Midbrain (tissue), 1 donor: ENCODE measurements around the gene PHRF1.

Source experiments
- DNase-seq: peaks from one replicate; lab custom pipeline; 2025; lab: John Stamatoyannopoulos, UW

The PHRF1 gene, protein sequence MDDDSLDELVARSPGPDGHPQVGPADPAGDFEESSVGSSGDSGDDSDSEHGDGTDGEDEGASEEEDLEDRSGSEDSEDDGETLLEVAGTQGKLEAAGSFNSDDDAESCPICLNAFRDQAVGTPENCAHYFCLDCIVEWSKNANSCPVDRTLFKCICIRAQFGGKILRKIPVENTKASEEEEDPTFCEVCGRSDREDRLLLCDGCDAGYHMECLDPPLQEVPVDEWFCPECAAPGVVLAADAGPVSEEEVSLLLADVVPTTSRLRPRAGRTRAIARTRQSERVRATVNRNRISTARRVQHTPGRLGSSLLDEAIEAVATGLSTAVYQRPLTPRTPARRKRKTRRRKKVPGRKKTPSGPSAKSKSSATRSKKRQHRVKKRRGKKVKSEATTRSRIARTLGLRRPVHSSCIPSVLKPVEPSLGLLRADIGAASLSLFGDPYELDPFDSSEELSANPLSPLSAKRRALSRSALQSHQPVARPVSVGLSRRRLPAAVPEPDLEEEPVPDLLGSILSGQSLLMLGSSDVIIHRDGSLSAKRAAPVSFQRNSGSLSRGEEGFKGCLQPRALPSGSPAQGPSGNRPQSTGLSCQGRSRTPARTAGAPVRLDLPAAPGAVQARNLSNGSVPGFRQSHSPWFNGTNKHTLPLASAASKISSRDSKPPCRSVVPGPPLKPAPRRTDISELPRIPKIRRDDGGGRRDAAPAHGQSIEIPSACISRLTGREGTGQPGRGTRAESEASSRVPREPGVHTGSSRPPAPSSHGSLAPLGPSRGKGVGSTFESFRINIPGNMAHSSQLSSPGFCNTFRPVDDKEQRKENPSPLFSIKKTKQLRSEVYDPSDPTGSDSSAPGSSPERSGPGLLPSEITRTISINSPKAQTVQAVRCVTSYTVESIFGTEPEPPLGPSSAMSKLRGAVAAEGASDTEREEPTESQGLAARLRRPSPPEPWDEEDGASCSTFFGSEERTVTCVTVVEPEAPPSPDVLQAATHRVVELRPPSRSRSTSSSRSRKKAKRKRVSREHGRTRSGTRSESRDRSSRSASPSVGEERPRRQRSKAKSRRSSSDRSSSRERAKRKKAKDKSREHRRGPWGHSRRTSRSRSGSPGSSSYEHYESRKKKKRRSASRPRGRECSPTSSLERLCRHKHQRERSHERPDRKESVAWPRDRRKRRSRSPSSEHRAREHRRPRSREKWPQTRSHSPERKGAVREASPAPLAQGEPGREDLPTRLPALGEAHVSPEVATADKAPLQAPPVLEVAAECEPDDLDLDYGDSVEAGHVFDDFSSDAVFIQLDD (N-terminal part only)

DNA sequence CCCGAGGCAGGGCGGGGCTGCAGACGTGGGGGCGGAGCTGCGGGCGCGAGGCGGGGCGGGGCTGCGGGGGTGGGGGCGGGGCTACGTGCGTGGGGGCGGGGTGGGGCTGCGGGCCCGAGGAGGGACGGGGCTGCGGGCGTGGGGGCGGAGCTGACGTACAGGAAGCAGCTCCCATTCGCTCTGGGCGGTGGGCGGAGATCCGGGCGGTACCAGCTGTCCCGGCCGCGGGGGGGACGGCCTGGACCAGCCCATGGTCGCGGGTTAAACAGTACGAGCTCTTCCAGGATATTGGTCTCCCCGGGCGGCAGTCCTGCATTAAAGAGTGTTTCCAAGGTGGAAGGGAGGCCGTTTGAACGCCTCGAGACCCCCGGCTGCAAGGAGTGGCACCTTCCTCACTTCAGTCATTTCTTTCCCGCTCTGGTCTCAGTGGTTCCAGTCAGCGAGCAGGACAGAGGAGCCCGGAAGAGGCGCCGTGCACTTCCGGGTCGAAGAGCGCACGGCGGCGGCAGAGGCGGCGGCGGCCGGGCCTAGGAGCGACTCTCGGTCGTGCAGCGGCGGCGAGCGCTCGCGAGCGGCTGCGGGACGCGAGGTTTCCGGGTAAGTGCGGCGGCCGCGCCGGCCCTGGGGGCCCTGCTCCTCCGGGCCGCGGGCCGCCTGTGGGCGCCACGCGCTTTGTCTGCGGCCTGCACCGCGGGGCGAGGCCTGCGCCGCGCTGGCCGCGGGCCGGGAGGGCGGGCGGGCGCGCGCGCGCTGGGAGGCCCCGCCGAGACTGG is at the start of gene PHRF1:
PHRF1 (plus strand) TSS at position 475 of the 773 bp plus-strand sequence. CDS start 5,043 bp downstream, outside the sequence.
- DNase-seq, result peak; percentile 98

DNA sequence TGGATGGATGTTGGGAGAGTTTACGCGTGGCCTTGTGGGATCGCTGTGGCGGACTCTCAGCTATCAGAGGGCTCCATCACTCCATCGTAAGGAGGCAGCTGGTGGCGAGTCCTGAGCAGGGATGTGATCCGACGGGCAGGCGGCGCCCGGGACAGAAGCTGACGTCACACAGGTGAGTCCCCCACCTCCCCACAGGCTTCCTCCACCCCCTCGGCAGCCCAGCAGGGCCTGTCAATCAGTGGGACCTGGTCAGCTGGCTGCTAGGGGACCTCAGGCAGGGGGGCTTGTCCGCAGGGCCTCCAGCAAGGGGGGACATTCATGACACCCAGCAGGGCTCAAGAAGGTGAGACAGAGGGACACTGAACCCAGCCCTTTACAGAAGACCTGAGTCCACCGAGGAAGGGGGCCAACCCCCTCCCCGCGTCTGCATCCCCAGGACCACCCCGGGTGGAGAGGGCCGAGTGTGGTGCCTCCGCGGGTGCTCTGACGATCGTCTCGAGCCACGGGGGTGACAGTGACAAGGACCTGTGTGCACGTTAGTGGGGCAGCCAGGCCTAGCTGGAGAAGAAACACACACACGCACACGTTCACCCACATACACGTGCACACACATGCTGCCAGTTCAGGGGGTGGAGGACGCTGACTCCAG is 48.0 kb upstream of the PHRF1 start:
- no peak for DNase-seq

DNA sequence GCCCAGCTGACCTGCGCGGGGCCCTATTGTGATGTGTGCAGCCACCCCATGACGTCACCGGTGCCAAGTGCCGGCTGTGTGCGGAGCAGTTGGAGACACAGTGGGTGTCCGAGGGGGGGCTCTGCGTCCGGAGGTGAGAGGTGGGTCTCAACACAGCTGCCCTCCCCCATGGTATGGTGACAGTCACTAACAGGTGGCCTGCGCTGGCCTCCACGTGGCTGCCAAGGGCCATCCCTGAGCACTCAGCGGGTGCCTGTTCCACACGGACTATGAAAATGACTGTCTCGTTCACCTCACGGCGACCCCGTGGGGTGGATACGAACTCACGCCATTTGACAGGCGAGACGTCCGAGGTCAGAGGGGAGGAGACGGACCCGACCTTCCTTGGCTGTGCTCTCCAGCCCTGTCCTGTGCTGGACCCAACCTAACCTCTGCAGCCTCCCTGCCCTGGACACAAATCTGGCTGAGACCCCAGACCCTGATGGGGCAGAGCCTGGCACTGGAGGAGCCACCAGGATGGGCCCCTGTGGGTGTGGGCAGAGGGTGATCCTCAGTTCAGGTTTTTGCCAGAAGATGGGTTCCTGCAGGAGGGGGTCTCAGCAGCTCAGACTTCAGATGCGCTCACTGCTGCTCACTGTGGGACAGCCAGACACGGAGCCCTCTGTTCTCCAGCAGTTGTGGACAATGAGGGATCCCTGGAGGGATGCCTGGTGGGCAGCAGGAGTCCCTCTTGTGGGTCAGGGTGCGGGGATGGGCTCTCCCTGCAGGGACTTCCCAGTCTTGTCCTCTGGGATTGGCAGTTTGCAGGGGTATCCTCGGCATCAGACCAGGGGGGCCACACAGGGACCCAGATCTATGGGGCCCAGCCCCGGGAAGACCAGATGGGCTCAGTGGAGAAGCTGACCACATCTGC is 47.2 kb upstream of the PHRF1 start:
- no peak for DNase-seq

DNA sequence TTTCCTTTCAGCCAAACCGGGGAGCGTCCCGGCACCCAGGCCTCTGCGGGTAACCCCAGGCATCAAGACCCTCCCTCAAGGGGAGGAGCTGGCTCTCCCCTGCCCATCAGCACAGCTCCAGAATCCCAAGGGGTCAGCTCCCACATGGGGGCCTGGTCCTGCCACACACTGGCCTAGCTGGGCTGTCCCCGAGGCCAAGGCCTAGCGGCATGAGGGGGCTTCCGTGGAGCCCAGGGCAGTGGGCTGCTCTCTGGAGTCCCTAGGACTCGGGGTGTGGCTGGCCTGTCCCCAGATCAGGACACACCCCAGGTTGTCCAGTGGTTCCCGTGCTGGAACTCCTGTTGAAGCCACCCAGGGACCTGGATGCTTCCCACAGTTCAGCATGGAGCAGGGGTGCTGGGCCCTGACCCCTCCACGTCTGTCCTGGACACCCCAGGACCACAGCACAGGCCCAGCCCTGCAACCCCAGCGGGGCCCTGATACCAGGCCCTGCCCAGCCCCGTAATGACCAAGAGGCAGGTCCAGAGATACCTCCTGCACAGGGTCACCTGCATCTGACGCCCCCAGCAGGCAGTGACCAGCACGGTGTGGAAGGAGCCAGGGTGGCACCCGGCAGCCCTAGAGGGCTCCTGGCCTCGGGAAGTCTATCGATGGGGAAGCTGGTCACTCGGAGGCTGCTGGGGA is 46.4 kb upstream of the PHRF1 start:
- DNase-seq, result no peak

DNA sequence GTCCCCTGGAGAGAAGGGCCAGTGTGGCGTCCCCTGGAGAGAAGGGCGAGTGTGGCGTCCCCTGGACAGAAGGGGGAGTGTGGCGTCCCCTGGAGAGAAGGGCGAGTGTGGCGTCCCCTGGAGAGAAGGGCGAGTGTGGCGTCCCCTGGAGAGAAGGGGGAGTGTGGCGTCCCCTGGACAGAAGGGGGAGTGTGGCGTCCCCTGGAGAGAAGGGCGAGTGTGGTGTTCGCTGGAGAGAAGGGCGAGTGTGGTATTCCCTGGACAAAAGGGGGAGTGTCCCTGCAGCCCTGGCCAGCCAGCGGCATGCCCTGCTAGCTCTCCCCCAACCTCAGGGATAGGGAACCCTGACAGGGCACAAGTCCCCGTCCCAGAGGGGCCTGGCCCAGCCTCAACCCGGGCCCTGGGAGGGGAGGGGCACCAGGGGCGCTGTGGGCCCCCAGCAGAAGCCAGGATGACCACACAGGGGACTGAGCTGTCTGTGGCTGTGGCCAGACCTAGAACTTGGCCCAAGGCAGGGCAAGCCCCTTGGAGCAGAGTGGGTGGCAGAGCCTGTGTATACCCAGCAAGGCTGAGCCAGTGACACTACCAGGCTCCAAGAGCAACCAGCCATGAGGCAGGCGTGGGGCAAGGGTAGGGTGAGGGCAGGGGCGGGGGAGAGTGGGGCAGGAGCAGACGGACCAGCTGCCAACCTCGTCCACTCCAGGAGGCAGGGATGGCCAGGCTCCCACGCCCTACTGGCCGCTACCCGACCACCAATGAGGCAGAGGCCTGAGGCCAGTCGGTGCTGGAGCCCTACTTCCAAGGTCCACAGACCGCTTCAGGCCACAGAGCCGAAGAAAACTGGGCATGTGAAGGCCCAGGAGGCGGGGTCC is 45.1 kb upstream of the PHRF1 start:
- no peak for DNase-seq

DNA sequence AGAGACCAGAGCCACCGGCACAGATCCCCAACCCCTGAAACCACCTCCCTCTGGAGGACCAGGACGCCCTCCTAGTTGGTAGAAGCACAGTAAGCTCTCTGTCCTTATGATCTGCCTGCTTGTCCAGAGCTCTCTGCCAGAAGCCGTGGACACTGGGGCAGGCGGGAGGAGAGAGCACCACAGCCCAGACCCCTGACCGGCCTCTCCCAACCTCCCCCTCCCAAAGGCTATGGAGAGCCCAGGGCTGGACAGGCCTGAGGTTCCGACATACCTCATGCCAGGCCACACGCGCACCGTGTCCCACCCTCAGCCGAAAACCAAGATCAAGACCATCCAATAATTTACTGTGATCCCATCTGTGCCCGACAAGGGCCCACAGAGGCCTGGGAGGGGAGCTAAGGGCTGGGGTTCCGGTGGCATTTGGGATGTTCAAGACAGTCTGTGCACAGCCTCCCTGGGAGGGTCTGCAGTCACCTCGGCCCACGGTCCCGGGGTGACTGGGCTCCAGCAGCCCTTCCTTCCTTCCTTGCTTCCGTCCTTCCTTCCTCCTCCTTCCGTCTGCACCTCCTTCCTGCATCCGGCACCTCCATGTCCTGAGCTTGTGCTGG is 44.2 kb upstream of the PHRF1 start:
- DNase-seq, result no peak

DNA sequence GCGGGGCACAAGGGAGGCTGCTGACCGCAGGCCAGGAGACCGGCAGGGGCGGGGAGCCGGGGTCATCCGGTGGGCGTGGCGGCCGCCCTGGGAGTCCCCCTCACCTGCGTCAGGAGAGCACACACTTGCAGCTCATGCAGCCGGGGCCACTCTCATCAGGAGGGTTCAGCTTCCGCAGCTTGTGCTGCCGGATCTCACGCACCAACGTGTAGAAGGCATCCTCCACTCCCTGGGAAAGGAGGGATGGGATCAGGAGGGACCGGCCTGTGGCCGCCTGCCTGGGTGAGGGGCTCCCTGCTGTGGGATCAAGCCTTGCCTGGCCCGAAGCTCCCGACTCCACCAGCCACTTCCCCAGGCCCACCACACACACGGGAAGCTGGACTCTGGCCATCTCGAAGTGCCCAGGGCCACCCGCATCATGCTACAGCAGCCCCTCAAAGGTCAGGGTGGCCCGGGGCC is 43.7 kb upstream of the PHRF1 start:
- DNase-seq, result no peak

DNA sequence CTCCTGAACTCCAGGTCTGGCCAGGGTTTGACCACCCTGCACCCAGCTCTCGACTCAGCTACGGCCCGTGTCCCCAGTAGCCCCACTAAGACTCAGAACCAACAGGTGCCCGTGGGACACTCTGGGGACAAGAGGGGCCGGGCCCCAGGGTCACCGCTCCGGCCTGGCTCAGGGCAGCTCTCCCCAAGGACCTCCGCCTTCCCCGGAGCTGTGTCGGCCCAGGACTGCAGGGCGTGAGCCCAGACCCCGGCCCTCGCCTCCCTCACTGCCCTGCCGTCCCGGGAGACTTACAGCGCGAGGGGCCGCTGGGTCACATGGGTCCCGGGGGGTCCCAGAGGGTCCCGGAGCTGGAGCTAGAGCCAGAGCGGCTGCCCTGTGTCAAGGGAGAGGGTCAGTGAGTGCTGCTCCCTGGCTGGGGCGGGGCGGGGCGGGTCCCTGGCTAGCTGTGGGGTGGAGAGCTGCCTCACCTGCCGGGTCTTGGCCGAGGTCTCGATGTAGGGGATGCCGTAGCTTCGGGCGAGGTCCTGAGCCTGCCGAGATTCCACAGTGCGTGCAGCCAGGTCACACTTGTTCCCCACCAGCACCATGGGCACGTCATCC is 43.2 kb upstream of the PHRF1 start:
- no peak for DNase-seq

DNA sequence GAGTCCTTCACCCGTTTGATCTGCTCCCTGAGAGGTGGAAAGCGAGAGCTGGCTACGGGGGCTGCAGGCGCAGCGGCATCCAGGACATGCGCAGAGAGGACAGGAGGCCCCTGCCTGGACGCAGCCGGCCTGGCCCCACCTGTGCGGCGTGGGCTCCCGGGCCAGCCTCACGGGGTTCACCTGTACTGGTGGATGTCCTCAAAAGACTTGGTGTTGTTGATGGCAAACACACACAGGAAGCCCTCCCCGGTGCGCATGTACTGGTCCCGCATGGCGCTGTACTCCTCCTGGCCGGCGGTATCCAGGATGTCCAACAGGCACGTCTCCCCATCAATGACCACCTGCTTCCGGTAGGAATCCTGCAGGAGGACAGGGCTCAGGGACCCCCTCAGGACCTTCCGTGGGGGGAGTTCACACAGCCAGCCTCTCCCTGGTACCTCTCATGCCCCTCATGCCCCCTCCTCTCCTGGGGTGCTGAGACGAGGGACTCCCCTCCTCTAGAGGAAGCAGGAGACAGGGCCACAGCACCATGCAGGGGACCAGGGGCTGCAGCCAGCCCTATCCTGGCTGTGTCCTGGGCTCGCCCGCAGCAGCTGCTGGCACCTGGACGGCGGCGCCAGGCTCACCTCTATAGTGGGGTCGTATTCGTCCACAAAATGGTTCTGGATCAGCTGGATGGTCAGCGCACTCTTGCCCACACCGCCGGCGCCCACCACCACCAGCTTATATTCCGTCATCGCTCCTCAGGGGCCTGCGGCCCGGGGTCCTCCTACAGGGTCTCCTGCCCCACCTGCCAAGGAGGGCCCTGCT is 42.5 kb upstream of the PHRF1 start:
- DNase-seq, result no peak

DNA sequence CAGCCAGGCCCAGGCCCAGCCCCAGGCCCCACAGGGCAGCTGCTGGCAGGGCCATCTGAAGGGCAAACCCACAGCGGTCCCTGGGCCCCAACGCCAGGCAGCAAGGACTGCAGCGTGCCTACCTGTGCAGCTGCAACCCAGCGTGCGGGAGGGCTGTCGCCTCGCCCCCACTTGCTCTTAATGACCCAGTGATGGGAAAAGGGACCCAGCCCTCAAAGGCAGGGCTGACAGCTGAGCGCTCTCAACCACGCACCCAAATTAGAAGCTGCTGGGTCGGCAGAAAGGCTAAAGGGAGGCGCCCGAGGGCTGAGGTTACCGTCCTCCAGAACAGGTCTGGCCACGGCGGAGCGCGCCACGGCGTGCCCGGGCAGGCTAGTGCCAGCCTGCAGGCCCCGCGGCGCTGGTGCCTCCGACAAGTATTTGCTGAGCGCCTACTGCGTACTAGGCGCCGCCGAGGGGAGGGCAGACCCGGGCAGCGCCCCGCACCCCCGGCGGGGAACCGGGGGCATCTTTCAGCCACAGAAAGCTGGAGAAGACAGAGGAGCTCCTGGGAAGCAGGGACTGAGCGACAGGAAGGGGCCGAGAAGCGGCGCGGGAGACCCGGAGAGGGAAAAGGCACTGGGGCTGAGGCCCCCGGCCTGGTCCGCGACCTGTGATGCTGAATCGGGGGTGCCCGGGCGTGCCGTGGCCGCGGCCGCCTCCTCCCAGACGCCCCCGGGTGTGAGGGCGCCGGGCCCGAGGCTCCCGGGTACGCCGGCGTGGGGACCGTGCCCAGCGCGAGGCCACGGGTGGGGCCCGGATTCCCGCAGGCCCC is 41.7 kb upstream of the PHRF1 start:
- no peak for DNase-seq

DNA sequence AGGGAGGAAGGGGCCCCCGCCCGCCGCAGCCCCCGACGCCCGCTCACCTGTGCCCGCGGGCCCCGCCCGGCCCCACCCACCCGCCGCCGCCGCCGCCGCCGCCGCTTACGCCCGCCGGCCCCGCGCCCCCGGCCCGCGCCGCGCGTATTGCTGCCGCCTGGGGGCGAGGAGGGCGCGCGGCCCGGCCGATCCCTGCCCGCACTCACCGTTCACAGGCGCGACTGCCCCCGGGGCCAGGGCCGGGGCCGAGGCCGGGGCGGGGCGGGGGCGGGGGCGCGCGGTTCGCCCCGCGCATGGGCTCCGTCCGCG is 41.1 kb upstream of the PHRF1 start:
- no peak for DNase-seq

DNA sequence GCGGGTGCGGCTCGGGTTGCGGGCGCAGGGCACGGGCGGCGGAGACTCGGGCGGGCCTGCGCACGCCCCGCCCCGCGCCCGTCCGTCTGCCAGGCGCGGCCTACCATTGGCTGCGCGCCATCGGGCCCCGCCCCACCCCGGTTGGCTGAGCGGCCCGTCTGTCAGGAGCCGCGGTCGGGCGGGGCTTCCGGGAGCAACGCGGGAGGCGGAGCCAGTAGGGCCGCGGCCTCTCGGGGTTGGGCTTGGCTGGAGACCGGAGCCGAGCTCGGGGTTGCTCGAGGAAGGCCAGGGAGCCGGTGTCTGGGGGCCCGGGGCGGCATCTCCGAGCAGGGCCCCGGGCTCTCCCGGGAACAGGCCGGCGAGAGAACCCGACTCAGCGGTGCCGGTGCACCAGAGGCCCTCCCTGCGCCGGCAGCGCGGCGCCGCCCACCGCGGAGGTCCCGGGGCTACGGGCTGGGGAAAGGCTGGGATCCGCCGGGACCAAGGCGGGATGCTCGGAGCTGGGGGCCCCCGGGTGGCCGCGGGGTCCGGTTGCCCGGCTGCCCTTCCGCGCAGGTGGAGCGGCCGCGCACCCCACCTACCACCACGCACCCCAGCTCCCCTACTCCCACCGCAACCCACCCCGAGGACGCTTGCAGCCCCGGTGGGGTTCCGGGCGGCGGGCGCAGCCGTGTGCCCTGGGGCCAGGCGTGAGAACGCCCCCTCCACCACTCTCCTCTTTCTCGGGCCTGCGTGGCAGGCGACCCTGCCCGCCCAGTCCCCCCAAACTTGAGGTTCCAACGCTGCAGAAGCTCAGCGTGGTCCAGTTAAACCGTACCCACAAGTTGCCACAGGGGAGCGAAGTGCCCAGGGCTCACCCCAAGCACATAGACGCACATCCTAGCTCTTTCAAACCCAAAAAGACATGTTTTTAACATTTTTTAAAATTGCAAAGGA is 40.5 kb upstream of the PHRF1 start, which contains the start of gene HRAS:
HRAS (minus strand) TSS at position 58 of the 936 bp plus-strand sequence.
- DNase-seq, result peak; percentile 95

DNA sequence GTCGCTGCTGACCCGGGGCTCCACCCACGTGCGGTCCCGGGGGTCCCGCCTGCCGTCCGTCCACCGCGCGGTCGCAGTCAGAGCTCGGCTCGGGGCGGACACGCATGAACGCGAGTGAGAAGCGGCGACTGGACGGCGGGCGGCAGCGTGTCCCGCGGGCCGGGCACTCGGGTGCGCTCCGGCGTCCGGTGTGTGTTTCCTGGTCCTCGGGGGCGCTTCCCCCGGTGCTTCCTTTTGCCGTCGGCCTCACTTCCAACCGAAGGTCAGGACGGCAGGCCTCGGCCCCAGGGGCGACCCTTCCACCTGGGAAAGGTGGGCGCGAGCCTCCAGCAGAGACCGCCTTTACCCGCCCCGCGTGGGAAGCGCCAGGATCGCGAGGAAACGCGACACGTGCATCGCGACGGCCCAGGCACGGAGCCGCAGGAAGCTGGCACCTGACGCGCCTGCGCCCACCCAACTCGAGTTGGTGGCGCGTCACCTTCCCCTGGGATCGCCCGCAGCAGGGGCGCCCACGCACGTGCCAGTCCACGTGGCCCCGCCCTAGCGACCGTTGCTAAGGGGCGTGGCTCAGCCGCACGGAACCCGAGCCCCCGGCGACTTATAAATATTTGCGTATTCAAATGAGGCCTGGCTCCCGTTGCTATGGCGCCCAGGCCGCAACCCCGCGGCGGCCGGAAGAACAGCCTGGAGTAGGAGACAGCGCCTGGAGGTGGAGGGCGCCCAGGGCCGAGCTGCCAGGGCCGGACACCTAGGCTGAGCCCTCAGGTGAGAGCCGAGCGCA is 39.2 kb upstream of the PHRF1 start, which contains the start of gene LRRC56:
LRRC56 (plus strand) TSS at position 687 of the 781 bp plus-strand sequence. CDS start 3,158 bp downstream, outside the sequence.
- DNase-seq, result no peak
